ENCODE data around the gene PHIP.
A peak's percentile ranks its signal among the peaks of the same experiment; 100 is the strongest.
"Not testable (repeated sequence)": the region's sequence is repeated elsewhere in the genome, so short reads cannot be mapped to it uniquely, and the experiment has no call there.

The PHIP gene

DNA sequence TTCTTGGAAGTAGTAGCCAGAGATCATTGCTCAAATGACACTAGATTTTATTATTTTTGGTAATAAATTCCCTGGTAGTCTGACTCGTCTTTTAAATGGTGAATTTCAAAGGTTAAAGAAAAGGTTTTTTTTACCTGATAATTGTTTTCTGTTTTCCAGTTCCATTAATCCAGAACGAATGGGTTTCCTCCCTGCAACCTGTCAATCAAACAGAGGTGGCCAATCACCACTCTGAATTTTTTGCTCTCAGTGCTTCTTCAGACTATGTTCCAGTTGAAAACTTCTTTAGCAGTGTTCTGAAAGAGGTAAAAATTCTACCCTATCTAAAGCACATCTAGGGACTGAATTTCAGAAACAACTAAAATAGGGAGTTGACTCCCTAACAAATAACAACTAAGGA lies 73.8 kb downstream of the PHIP start:
- DNase-seq, result no peak

- DNase-seq, result no peak
Measured at GRCh38 chr6:79001415-79001814, 76.6 kb downstream of the PHIP start.

DNA sequence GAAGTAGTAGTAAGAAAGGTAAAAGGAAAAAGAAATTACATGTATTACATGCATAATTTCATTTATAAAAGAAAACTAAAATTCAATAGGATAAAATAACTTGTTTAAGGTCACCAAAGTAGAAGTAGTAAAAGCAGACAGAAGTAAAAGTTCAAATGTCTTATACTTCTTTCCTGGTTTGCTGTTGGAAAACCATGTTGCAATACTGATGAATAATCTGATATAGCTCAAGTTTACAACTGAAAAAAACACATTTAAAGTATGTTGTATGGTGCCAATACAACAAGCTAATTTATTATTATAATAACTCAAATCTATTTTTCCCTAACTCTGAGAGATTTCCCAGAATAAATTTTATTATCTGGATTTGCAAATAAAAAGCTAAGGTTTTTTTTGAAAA lies 78.3 kb downstream of the PHIP start:
- no peak for DNase-seq

- DNase-seq, result no peak
Measured at GRCh38 chr6:78995946-78996345, 82.1 kb downstream of the PHIP start.

DNA sequence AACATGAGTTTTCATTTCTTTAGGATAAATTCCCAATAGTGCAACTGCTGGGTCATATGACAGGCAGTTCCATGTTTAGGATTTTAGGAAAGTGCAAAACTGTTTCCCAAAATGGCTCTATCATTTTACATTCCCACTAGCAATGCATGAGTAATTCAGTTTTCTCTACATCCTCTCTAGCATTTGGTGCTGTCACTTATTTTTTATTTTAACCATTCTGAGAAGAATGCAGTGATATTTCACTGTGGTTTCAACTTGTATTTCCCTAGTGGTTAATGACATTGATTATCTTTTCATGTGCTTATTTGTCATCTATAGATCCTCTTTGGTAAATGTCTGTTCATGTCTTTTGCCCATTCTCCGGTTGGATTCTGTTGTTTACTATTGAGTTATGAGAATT lies 82.7 kb downstream of the PHIP start:
- no peak for DNase-seq

GRCh38 chr6:78993955-78994354 lies 84.1 kb downstream of the PHIP start:
- no peak for DNase-seq

- DNase-seq, result no peak
Measured at GRCh38 chr6:78989191-78989590, 88.9 kb downstream of the PHIP start.

DNA sequence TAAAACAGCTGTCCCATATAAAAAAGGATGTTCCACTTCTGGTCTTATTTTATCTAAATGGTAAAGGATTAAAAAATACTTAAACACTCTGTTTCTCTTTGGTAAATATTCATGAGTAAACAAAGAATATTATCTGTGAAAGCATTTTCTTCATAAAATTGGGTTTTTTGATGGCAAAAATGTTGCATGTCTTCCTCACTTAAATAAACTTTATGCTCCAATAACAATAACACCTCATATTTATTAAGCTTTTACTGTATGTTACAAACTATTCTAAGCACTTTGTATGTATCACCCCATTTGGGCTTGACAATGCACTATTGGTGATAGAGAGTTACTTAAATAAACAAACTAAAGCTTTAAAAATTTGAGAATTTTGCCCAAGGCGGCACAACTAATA lies 91.9 kb downstream of the PHIP start:
- DNase-seq, result no peak

DNA sequence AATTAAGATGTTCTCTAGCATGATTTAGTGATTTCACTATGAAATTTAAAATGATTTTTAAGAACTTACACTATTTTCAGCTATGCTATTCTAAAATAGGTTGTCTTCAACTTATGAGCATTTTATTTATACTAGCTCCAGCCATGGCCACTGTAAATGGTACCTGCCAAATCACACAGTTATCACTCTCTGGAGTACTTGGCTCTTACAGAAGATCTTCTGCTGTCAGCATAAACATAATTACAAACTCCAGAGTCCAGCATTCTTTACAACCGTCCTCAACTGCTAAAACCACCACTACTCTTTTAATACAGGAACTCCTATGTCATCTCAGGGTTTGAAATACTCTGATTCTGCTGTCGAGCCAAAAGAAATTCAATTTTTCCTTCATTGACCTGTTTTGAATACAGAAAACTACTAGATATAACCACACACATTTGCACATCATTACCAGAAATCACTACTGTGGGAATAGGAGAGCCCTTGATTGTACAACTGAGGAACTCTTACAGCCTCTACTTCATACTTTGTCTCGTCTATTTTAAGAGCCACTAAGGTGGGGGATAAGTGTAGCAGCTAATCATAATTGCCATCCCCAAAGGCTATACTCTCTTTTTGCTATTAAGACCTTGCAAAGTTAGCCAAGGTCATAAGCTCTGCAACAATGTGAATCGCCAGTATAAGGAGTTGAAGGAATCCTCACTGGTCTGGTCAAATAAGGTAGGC lies 93.7 kb downstream of the PHIP start:
- no peak for DNase-seq

DNA sequence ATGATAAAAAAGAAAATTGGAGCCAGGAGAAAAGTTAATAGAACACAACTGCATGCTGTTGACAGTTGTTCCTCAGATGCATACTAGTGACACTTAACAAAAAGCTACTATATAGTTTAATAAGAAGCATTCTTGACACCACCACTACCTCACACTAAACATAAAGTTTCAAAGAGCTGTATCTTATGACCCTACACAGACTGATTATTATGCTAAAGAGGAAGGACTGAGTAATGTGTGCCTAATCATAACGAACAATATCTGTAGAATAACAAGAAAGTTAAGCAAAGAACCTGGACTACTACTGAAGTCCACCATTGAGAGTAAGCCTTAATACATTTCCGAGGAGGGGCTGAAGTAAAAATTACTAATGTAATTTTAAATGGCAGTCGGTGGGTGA lies 110.9 kb downstream of the PHIP start:
- DNase-seq, result no peak

- no peak for DNase-seq
Measured at GRCh38 chr6:78966542-78966941, 111.5 kb downstream of the PHIP start.

DNA sequence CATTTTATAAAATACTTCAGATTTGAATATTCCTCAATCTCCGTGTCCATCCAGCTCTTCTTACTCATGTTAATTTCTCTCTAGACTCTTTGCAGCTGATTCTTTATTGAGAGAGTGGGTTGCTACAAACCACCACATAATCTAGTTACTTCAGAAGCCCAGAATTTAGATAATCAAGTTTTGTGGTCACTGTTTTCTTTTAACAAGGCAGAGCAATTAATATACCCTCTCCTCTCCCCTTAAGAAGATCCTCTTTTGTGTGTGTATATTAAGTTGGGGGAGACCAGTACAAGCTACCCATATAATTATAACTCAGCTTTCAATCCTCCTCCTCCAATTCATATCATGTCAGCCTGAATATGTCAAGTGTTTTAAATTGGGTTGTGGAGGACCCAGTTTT lies 115.6 kb downstream of the PHIP start:
- DNase-seq, result no peak

DNA sequence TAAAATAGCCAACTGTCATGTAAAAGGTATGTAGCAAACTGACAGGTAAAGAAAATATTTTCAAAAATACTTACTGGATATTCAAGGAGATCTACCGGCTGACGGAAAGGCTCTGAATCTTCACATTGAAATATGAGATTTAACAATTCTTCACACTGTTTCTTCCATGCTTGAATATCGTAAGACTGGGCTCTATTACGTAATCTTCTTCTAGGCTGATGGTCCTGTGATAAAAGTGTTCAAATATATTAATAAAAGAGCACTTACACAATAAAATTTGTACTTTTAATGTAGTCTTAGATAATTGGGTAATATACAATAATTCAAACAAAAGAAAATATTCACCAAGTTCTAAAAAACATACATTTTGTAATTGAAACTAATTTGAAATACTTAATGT lies 123.3 kb downstream of the PHIP start:
- DNase-seq, result no peak

DNA sequence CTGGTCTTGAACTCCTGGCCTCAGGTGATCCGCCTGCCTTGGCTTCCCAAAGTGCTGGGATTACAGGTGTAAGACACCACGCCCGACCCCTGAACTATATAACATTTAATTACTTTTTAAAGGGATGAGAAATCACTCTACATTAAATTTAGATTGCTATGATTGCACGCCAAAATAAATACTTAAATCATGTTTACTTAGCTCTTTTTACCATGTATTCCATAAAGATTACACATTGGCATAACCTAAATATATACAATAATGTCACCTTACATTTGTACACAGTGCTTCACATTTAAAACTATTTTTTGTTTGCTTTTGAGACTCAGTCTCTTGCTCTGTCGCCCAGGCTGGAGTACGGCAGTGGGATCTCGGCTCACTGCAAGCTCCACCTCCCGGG lies 124.3 kb downstream of the PHIP start:
- DNase-seq, result no peak

DNA sequence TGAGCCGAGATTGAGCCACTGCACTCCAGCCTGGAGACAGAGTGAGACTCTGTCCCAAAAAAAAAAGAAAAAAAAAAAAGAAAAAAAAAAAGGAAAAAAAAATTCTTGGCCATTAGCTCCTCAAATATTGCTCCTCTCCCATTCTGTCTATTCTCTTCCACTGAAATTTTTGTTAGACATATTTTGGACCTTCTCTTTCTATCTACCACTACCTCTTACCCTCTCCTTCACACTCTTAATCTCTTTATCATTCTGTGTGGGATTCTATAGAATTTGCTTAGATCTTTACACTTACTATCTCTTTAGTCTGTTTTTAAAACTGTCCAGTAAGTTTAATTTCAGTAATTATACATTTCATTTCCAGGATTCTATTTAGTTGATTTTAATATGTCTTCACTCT lies 125.7 kb downstream of the PHIP start:
- no peak for DNase-seq

GRCh38 chr6:78948785-78949184 lies 129.3 kb downstream of the PHIP start:
- DNase-seq, result no peak

DNA sequence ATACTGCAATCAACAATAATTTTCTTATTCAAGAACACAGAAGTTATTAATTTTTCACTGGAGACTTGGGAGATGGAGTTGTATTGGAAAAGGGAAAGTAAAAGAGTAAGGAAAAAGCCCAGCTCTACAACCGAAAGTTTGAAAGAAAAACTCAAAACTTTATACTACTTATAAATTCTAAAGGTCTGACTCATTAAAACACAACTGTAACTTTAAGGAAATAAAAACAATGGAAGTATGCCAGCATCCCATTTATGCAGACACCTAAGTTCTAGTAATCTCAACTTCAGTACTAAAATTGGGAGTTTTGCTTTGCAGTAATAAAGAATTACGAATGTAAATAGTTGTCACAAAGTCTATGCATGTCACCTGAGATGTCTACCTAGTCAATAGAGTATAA lies 130.1 kb downstream of the PHIP start:
- peak; percentile 29 for DNase-seq

GRCh38 chr6:78947529-78947928 lies 130.5 kb downstream of the PHIP start:
- DNase-seq, result peak; percentile 3

- peak; percentile 62 for DNase-seq
Measured at GRCh38 chr6:78942446-78942845, 135.6 kb downstream of the PHIP start.

DNA sequence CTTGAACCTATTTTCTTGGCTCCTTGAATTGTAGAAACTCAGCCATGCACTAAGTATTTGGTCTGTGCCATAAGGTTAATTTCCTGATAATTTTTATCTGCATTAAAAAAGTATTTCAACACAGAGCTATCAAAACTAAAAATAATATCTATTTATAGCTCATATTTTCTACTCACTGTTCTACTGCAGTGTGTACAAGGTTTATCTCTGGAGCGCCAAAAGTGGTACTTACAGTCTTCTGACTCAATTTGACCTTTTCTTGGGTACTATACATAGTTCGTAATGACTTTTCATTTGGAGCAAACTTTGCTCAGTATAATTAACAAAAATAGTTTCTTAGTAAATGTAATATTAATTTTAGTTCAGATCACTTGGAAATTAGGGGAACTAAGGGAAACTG lies 141.5 kb downstream of the PHIP start:
- DNase-seq, result no peak

- DNase-seq, result no peak
Measured at GRCh38 chr6:78935553-78935952, 142.5 kb downstream of the PHIP start.

DNA sequence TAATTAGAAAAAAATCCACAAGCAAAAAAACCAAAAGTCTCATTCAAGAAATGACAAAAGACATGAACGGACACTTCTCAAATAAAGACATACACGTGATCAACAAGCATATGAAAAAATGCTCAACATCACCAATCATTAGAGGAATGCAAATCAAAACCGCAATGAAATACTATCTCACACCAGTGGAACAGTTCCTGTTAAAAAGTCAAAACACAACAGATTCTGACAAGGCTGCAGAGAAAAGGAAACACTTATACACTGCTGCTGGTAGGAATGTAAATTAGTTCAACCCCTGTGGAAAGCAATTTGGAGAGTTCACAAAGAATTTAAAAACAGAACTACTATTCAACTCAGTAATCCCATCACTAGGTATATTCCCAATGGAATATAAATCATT lies 152.7 kb downstream of the PHIP start:
- no peak for DNase-seq

DNA sequence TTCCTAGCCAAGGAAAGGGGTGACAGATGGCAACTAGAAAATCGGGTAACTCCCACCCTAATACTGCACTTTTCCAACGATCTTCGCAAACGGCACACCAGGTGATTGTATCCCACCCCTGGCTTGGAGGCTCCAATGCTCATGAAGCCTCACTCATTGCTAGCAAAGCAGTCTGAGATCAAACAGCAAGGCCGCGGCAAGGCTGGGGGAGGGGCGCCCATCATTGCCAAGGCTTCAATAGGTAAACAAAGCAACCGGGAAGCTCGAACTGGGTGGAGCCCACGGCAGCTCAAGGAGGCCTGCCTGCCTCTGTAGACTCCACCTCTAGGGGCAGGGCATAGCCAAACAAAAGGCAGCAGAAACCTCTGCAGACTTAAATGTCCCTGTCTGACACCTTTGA lies 156.9 kb downstream of the PHIP start:
- DNase-seq, result not testable (repeated sequence)

DNA sequence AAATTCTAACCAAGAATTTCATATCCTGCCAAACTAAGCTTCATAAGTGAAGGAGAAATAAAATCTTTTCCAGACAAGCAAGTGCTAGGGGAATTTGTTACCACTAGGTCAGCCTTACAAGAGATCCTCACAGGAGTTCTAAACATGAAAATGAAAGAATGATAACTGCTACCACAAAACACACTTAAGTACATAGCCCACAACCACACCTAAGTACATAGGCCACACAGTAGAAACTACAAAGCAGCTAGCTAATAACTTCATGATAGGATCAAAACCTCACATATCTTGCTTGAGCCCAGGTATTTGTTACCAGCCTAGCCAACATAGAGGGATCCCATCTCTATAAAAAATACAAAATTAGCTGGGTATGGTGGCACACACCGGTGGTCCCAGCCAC lies 160.3 kb downstream of the PHIP start:
- DNase-seq, result no peak

DNA sequence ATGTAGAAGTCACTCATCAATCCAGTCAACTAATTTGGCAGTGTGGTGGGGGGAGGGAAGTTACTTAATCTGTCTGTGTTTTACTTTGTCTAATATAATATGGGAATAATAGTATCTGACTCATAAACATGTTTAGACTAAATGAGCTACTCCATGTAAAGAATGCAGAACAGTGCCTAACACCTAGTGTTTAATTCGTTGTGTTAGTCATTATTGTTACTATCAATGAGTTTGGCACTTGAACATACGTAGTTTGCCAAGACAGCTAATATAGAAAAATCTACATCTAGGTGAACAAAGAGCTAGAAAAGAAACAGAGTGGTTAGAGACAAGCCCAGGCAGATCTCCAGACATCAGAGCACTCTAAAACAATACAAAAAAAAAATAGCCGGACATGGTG lies 161.6 kb downstream of the PHIP start:
- no peak for DNase-seq

Measured in fibroblast of skin of right quadriceps (primary cell).